CD4-positive, alpha-beta T cell treated with Interleukin-12 subunit alpha and Interleukin-12 subunit beta, for 1 hour (primary cell): Measurements from ENCODE around the gene WWP2.

Experiments
- DNase-seq: peaks from one replicate; pipeline ENCODE4 v3.0.0-alpha.2; 2020

Gene WWP2

GRCh38 chr16:69859105-69859989 lies 97.2 kb downstream of the WWP2 start:
- DNase-seq = no peak

GRCh38 chr16:69860233-69861231 lies 98.4 kb downstream of the WWP2 start:
- DNase-seq = no peak

GRCh38 chr16:69861292-69862030 lies 99.3 kb downstream of the WWP2 start:
- DNase-seq = no peak

DNA sequence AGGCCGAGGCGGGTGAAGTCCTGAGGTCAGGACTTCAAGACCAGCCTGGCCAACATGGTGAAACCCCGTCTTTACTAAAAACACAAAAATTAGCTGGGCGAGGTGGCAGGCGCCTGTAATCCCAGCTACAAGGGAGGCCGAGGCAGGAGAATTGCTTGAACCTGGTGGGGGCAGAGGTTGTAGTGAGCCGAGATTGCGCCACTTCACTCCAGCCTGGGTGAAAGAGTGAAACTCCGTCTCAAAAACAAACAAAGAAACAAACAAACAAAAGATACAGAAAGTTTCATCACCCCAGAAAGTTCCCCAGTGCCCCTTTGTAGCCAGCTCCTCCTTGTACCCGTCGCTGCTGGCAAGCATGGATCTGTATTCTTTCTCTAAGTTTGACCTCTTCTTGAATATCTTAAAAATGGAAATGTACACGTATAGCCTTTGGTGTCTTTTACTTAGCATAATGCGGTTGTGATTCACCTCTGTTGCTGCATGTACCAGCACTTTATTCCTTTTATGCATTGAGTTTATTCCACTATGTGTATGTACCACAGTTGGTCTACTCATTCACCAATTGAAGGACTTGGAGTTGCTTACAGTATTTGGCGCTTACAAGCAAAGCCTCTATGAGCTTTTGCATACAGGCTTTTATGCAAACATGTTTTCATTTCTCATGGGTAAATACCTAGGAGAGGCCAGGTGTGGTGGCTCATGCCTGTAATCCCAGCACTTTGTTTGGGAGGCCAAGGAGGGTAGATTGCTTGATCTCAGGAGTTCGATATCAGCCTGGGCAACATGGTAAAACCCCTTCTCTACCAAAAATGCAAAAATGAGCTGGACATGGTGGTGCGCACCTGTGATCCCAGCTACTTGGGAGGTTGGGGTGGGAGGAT lies 101.5 kb downstream of the WWP2 start:
- DNase-seq = no peak

DNA sequence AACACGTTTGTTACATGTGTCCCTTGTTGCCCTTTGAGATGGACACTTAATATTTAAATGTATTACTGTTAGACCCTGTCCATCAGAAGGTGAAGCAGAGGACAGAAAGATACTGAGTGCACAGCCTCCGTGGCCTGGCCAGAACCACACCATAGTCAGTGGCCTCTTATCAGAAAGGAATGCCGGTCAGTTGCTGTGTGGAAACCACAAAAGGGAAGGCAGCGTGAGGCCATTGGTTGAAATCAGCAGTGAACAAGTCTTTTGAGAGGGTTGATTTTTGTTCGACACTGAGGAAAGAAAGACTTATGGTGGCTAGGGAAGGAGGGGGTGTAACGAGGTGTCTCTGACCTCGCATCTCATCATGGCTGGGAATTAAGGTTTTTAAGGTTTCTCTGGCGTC lies 103.6 kb downstream of the WWP2 start:
- no peak for DNase-seq

- DNase-seq = no peak
Measured at GRCh38 chr16:69867784-69868560, 105.8 kb downstream of the WWP2 start.

GRCh38 chr16:69870761-69871160 lies 108.6 kb downstream of the WWP2 start:
- no peak for DNase-seq

- no peak for DNase-seq
Measured at GRCh38 chr16:69871708-69872107, 109.6 kb downstream of the WWP2 start.

DNA sequence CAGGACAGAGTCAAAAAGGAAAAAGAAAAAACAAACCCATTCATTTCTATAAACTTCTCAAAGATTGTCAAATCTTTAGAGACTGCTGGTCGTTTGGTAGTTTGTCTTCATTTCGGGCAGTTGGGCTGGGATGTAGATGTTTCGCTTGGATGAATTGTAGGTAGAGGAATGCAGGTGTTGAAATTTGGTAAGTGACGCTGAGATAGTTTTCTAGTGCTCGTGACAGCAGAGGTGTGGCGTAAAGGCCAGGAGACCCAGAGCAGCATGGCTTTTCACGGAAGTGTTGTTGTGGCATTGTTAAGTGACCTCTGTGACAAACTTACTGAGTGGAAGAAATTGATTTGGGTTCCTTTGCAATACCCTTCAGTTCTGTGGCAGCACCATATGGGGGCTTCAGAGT lies 110.8 kb downstream of the WWP2 start:
- no peak for DNase-seq

GRCh38 chr16:69873783-69874182 lies 111.7 kb downstream of the WWP2 start:
- no peak for DNase-seq

- DNase-seq = no peak
Measured at GRCh38 chr16:69874271-69874670, 112.1 kb downstream of the WWP2 start.

- no peak for DNase-seq
Measured at GRCh38 chr16:69880640-69881133, 118.6 kb downstream of the WWP2 start.

- no peak for DNase-seq
Measured at GRCh38 chr16:69881141-69881540, 119.0 kb downstream of the WWP2 start.

DNA sequence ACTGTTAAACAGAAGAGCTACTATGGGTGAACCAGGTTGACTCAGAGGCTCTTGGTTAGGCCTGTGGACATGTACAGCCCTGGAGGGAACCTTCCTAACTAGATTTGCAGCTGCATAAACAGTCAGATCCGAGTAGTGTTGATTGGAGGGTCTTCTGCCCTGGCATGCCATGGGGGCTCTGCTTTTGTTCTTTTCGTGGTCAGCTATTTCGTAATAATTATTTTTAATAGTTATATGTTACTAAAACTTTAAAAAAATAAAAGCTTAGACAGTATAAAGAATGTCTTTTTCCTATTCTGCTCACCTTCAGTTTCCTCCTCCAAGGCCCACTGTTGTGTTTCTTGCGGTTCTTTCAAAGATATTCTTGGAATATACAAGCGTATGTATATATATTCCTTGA lies 121.6 kb downstream of the WWP2 start:
- no peak for DNase-seq

DNA sequence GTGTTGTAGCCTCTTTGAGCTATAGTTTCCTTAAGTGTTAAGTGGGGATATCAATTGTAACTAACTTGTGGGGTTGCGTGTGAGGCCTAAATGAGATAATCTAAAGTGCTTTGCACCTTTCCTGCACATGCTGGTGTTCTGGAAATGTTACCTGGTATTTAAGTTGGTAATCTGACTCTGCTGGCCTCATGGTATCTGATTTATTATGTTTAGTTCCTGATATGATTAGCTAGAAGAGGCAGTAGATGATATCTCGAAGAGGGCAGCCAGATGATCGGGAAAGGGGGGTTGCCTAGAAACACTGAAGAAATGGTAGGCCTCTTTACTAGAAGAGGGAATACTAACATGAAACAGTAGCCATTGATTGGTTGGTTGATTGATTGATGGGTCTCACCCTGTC lies 123.6 kb downstream of the WWP2 start:
- DNase-seq = no peak

DNA sequence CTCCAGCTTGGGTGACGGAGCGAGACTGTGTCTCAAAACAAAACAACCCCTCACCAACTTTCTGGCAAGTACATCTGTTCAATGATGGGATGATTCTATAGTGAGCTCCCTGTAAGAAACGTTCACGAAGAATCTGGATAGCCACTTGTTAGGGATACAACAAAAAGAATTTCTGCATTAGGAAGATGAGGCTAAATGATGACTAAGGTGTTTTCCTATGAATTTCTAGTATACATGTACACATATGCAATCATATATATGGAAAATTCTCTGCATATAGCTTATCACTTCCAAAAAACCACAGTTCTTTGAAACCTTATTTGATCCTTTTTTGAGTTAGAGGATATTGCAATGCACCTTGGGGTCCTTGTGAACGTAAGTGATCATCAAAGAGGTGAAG lies 124.6 kb downstream of the WWP2 start:
- no peak for DNase-seq

GRCh38 chr16:69888005-69888590 lies 126.0 kb downstream of the WWP2 start:
- no peak for DNase-seq

DNA sequence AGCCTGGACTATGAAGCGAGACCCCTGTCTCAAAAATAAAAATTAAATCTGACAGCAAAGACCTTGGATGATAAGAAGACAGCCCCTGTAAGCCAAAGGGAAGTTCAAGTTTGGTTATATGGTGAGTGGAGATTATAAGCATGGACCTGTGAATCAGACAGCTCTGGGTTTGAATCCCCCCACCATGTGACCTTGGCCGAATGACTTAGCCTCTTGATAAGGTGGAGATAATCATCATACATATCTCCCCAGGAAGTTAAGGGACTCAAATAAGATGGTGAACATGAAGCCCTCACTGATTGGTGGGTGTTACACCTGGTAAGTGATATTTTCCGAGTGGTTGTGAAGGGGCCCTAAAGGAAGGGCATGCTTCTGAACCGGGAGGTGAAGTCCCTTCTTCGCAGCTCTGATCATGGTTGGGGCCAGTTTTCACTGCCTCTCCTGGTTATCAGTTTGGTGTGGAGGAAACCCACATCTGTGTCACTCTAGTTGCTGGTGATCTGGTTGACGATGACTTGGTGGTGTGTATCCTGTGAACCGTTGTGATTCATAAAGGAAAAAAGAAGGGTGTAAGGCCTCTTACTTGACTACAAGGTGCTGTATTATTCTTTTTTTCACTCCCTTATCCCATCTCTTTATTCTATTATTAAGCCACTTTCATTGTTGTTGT lies 127.3 kb downstream of the WWP2 start:
- no peak for DNase-seq

- no peak for DNase-seq
Measured at GRCh38 chr16:69890114-69890891, 128.2 kb downstream of the WWP2 start.
